ENCODE data around the gene CRACR2B.

CRACR2B gene

DNA sequence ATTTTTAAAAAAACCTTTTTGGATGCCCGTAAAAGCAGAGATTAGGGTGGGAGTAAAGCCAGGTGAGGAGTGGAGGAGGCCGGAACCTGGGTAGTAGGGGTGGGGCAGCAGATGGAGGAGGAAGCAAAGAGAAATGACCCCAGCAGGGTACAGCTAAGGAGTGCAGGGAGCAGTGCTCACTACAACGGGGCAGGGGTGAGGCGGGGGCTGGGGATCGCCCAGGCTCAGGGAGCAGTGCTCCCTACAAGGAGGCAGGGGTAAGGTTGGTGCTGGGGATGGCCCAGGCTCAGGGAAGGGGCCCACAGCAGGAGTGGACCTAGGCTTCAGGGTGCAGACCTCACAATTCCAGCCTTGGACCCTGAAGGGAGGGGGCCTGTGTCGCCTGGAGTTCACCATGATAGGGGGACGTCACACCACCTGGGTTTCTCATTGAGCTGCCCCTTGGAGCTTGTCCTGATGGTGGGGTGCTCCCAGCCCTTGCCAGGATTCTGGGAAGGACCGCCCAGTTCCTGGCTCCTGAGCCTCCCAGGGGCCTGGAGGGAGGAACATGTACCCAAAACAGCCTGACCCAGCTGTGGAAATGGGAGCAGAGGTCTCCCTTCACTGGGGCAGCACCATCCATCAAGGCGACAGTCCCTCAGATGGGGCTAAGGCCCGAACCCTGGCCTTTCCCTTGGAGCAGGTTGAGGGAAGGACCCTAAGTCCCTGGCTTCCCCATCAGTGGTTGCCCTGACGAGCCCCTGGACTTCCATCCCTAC lies 11.9 kb upstream of the CRACR2B start:
- ChIA-PET CTCF (interaction anchor here (0.8 kb wide), 1 partner anchor 18 kb away, joined by 4 read pairs; no protein-coding TSS in a partner anchor), POLR2A (interaction anchor here (5.2 to 11.4 kb wide), 2 partner anchors 11 to 19 kb away, joined by 42 to 202 read pairs; partner anchors contain the start of genes CD151, CRACR2B and PIDD1)
- Histone ChIP-seq H3K27ac (ENCODE audit: extremely low read depth, low read depth, low read length) (no peak overlapping the region), H3K4me3 (ENCODE audit: low read depth, low read length) (no peak overlapping the region), H3K36me3 (ENCODE audit: control insufficient read depth in 2 of 2, insufficient read depth in 1 of 2, low read length in 2 of 2) (peaks cover 4 to 41% of the 10 kb centered on the region in 2 experiments; a peak in 2 of 3 replicates), H3K9me3 (ENCODE audit: control insufficient read depth, insufficient read depth, low read depth, low read length) (no peaks in the 10 kb centered on the region), H3K4me1 (ENCODE audit: control insufficient read depth, insufficient read depth, low read length) (0 out of 2 replicates have a peak, but pooled peaks cover 3% of the 10 kb centered on the region)
- 0 out of 2 replicates have a peak, but pooled peaks have one; percentile 25 for TF ChIP-seq ZBTB20 (tag by site-specific recombination; IDR thresholded peaks at IDR 0.05)
- TF ChIP-seq, protein P1, sequence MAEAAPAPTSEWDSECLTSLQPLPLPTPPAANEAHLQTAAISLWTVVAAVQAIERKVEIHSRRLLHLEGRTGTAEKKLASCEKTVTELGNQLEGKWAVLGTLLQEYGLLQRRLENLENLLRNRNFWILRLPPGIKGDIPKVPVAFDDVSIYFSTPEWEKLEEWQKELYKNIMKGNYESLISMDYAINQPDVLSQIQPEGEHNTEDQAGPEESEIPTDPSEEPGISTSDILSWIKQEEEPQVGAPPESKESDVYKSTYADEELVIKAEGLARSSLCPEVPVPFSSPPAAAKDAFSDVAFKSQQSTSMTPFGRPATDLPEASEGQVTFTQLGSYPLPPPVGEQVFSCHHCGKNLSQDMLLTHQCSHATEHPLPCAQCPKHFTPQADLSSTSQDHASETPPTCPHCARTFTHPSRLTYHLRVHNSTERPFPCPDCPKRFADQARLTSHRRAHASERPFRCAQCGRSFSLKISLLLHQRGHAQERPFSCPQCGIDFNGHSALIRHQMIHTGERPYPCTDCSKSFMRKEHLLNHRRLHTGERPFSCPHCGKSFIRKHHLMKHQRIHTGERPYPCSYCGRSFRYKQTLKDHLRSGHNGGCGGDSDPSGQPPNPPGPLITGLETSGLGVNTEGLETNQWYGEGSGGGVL (tag by site-specific recombination; IDR thresholded peaks at IDR 0.05): no peak
- no peak for TF ChIP-seq GLI4 (tag by site-specific recombination; IDR thresholded peaks at IDR 0.05)
- peak; percentile 59; the same call in 1 of the 2 replicates for TF ChIP-seq ZBTB48 (tag by site-specific recombination; IDR thresholded peaks at IDR 0.05)

DNA sequence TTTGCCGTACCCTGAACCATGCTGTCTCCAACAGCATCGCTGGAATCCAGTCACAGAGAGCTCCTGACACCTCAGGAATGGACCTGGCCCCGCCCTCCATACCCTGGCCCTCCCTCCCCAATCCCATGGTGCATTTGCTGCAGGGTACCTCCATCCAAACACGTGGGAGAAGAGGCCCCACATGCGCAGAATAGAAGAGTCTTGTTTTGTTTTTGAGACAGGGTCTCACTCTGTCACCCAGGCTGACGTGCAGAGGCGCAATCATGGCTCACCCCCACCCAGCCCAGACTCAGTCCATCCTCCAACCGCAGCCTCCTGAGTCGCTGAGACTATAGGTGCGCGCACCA lies 11.3 kb upstream of the CRACR2B start:
- Histone ChIP-seq H3K9me3 (ENCODE audit: control insufficient read depth, insufficient read depth, low read depth, low read length) (no peaks in the 10 kb centered on the region), H3K4me3 (ENCODE audit: low read depth, low read length) (no peak overlapping the region), H3K27ac (ENCODE audit: extremely low read depth, low read depth, low read length) (no peak overlapping the region), H3K4me1 (ENCODE audit: control insufficient read depth, insufficient read depth, low read length) (0 out of 2 replicates have a peak, but pooled peaks cover 3% of the 10 kb centered on the region), H3K36me3 (ENCODE audit: control insufficient read depth in 2 of 2, insufficient read depth in 1 of 2, low read length in 2 of 2) (peaks cover 4 to 41% of the 10 kb centered on the region in 2 experiments; a peak in 2 of 3 replicates)
- ChIA-PET POLR2A (interaction anchor here (5.2 to 11.4 kb wide), 2 partner anchors 11 to 18 kb away, joined by 42 to 202 read pairs; partner anchors contain the start of genes CD151, CRACR2B and PIDD1), CTCF (interaction anchor here (0.8 to 1.7 kb wide), 2 partner anchors 18 to 24 kb away, joined by 4 to 6 read pairs; no protein-coding TSS in a partner anchor)
- TF ChIP-seq ZNF16 (tag by site-specific recombination; IDR thresholded peaks at IDR 0.05; ENCODE audit: low read depth) (no peak), ZNF76 (tag by site-specific recombination; IDR thresholded peaks at IDR 0.05; ENCODE audit: borderline replicate concordance, low read depth) (peak; percentile 22; the same call in 1 of the 2 replicates), SP2 (tag by site-specific recombination; IDR thresholded peaks at IDR 0.05) (peak; percentile 26; the same call in 1 of the 2 replicates), BCL11A (tag by site-specific recombination; IDR thresholded peaks at IDR 0.05; ENCODE audit: low read depth) (no peak), ZNF114 (tag by site-specific recombination; IDR thresholded peaks at IDR 0.05) (no peak), SP3 (tag by site-specific recombination; IDR thresholded peaks at IDR 0.05) (0 out of 2 replicates have a peak, but pooled peaks have one; percentile 18), ZBTB20 (tag by site-specific recombination; IDR thresholded peaks at IDR 0.05) (0 out of 2 replicates have a peak, but pooled peaks have one; percentile 3), ZNF624 (tag by site-specific recombination; IDR thresholded peaks at IDR 0.05) (no peak), ZFHX2 (tag by site-specific recombination; conservative IDR thresholded peaks at IDR 0.05) (no peak), ZNF391 (tag by site-specific recombination; IDR thresholded peaks at IDR 0.05; ENCODE audit: borderline replicate concordance, low read depth) (no peak), ZNF211 (tag by site-specific recombination; IDR thresholded peaks at IDR 0.05; ENCODE audit: low read depth) (no peak), TCF7L2 (IDR thresholded peaks at IDR 0.05; ENCODE audit: borderline replicate concordance, low read depth, low read length) (no peak), KLF10 (tag by site-specific recombination; IDR thresholded peaks at IDR 0.05) (no peak), ZNF600 (tag by site-specific recombination; IDR thresholded peaks at IDR 0.05) (no peak)
- TF ChIP-seq, protein P2, sequence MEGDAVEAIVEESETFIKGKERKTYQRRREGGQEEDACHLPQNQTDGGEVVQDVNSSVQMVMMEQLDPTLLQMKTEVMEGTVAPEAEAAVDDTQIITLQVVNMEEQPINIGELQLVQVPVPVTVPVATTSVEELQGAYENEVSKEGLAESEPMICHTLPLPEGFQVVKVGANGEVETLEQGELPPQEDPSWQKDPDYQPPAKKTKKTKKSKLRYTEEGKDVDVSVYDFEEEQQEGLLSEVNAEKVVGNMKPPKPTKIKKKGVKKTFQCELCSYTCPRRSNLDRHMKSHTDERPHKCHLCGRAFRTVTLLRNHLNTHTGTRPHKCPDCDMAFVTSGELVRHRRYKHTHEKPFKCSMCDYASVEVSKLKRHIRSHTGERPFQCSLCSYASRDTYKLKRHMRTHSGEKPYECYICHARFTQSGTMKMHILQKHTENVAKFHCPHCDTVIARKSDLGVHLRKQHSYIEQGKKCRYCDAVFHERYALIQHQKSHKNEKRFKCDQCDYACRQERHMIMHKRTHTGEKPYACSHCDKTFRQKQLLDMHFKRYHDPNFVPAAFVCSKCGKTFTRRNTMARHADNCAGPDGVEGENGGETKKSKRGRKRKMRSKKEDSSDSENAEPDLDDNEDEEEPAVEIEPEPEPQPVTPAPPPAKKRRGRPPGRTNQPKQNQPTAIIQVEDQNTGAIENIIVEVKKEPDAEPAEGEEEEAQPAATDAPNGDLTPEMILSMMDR (tag by site-specific recombination; IDR thresholded peaks at IDR 0.05): no peak
- TF ChIP-seq, protein P3, sequence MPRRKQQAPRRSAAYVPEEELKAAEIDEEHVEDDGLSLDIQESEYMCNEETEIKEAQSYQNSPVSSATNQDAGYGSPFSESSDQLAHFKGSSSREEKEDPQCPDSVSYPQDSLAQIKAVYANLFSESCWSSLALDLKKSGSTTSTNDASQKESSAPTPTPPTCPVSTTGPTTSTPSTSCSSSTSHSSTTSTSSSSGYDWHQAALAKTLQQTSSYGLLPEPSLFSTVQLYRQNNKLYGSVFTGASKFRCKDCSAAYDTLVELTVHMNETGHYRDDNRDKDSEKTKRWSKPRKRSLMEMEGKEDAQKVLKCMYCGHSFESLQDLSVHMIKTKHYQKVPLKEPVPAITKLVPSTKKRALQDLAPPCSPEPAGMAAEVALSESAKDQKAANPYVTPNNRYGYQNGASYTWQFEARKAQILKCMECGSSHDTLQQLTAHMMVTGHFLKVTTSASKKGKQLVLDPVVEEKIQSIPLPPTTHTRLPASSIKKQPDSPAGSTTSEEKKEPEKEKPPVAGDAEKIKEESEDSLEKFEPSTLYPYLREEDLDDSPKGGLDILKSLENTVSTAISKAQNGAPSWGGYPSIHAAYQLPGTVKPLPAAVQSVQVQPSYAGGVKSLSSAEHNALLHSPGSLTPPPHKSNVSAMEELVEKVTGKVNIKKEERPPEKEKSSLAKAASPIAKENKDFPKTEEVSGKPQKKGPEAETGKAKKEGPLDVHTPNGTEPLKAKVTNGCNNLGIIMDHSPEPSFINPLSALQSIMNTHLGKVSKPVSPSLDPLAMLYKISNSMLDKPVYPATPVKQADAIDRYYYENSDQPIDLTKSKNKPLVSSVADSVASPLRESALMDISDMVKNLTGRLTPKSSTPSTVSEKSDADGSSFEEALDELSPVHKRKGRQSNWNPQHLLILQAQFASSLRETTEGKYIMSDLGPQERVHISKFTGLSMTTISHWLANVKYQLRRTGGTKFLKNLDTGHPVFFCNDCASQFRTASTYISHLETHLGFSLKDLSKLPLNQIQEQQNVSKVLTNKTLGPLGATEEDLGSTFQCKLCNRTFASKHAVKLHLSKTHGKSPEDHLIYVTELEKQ (tag by site-specific recombination; IDR thresholded peaks at IDR 0.05; ENCODE audit: borderline replicate concordance): no peak
- TF ChIP-seq, protein P4, sequence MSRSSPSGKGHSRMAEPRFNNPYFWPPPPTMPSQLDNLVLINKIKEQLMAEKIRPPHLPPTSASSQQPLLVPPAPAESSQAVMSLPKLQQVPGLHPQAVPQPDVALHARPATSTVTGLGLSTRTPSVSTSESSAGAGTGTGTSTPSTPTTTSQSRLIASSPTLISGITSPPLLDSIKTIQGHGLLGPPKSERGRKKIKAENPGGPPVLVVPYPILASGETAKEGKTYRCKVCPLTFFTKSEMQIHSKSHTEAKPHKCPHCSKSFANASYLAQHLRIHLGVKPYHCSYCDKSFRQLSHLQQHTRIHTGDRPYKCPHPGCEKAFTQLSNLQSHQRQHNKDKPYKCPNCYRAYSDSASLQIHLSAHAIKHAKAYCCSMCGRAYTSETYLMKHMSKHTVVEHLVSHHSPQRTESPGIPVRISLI (tag by site-specific recombination; IDR thresholded peaks at IDR 0.05): no peak
- TF ChIP-seq, protein P5, sequence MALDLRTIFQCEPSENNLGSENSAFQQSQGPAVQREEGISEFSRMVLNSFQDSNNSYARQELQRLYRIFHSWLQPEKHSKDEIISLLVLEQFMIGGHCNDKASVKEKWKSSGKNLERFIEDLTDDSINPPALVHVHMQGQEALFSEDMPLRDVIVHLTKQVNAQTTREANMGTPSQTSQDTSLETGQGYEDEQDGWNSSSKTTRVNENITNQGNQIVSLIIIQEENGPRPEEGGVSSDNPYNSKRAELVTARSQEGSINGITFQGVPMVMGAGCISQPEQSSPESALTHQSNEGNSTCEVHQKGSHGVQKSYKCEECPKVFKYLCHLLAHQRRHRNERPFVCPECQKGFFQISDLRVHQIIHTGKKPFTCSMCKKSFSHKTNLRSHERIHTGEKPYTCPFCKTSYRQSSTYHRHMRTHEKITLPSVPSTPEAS (tag by site-specific recombination; IDR thresholded peaks at IDR 0.05): no peak
- TF ChIP-seq, protein P6, sequence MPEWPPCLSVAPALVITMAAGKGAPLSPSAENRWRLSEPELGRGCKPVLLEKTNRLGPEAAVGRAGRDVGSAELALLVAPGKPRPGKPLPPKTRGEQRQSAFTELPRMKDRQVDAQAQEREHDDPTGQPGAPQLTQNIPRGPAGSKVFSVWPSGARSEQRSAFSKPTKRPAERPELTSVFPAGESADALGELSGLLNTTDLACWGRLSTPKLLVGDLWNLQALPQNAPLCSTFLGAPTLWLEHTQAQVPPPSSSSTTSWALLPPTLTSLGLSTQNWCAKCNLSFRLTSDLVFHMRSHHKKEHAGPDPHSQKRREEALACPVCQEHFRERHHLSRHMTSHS (tag by site-specific recombination; IDR thresholded peaks at IDR 0.05): no peak

Measured in HEK293 (cell line).